Thymus (tissue), 11 donors: ENCODE results near the gene PHF2. TPM values are rescaled to one million over a fixed set of nuclear protein-coding genes. Genes with fewer than 3 reads are reported as not detected.

ENCODE experiments used
- DNase-seq, 9 donors: peaks; one replicate each; pipeline ENCODE4 v3.0.0-alpha.2; 2013; ENCODE audit warnings: low spot score in 9 of 9, low read depth in 6 of 9, missing footprints in 1 of 9
- H3K27ac ChIP-seq, 2 donors: one replicate each; pipeline ENCODE4 v1.5.1; 2013; ENCODE audit warnings: control low read depth in 1 of 2, low read depth in 1 of 2, low read length in 1 of 2, mild to moderate bottlenecking in 1 of 2, moderate library complexity in 1 of 2
- H3K27me3 ChIP-seq, 2 donors: one replicate each; pipeline ENCODE4 v1.5.1; 2013; ENCODE audit warnings: low read length in 1 of 2; ENCODE audit not compliant: control insufficient read depth in 2 of 2, insufficient read depth in 1 of 2
- H3K36me3 ChIP-seq, 2 donors: one replicate each; pipeline ENCODE4 v1.5.1; 2013; ENCODE audit warnings: low read length in 1 of 2, mild to moderate bottlenecking in 1 of 2, moderate library complexity in 1 of 2; ENCODE audit not compliant: control insufficient read depth in 2 of 2, insufficient read depth in 2 of 2
- H3K4me1 ChIP-seq, 2 donors: one replicate each; pipeline ENCODE4 v1.5.1; 2013; ENCODE audit warnings: low read length in 2 of 2; ENCODE audit not compliant: control insufficient read depth in 2 of 2, insufficient read depth in 2 of 2
- H3K4me3 ChIP-seq, 2 donors: one replicate each; pipeline ENCODE4 v1.5.1; 2013; ENCODE audit warnings: low read length in 2 of 2, control low read depth in 1 of 2, mild to moderate bottlenecking in 1 of 2
- H3K9me3 ChIP-seq, 2 donors: one replicate each; pipeline ENCODE4 v1.5.1; 2013; ENCODE audit warnings: low read length in 1 of 2, mild to moderate bottlenecking in 1 of 2; ENCODE audit not compliant: control insufficient read depth in 2 of 2, insufficient read depth in 1 of 2
- WGBS: extraction: QIAGEN DNeasy Blood & Tissue Kit; methylation state at CpG from one replicate; pipeline ENCODE4 v1.1.7; 2013; 5-methylcytosine and 5-hydroxymethylcytosine counted together
- polyA plus RNA-seq: library from polyadenylated mRNA; stranded (reverse); fragments of 200-250 nt; gene quantifications from one replicate; pipeline ENCODE4 v1.2.3, GENCODE V29; 2013
- total RNA-seq: library from RNA; stranded (reverse); fragments of 120-200 nt; gene quantifications from one replicate; pipeline ENCODE4 v1.2.4, GENCODE V29; 2013
- donor health status: healthy.

Gene PHF2
- total and polyA plus RNA-seq, 2 donors: 13.6 to 26.8 TPM

GRCh38 chr9:93565089-93565488, 11.3 kb upstream of the PHF2 start:
- 98% methylated on average over 4 of the region's 4 CpGs for WGBS
- peaks cover 25 to 34% of the 10 kb centered on the region in 2 donors for H3K36me3 ChIP-seq
- H3K4me1 ChIP-seq: peaks cover 3 to 12% of the 10 kb centered on the region in 2 donors

DNA sequence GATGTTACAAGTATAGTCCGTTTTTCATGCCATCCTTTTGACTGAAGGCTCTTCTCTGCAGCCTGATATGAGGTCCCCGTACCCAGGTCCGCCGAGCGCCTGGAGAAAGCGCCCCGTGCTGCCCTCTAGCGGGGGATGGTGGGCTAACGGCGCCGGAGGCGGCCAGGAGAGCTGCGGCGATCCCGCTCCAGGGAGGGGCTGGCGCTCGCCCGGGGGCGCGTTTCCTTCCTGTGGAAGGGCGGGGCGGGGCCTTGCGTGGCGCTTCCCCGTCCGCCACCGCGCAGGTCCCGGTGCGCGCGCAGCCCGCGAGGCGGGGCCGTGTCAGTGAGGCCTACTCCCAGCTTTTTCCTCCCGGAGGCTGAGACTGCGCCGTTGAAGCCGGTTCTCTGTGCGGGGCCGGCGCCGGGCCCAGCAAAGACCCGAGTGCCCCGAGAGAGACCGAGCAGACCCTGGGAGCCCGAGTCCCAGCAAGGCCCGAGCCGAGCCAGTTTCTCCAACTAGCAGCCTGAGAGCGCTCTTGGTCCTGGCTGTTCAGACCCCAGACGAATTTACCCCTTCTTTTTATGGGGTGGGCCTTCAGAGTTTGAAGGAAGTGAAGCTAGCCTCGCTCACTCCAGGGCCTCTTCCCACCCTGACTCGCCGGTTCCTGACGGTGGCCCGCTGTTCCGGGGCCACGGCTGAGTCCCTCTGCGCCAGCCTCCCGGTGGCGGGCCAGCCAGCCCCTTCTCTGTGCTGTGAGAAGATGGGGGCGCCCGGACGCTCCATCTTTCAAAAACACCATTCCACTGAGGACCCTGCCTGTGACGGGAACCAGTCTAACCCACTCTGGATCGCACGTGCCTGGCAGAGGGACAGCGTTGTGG, 9.7 kb upstream of the PHF2 start:
- Histone ChIP-seq H3K27ac (peak overlapping the region; percentile 95 to 98), H3K4me1 (peaks cover 3 to 12% of the 10 kb centered on the region in 2 donors), H3K4me3 (peak overlapping the region; percentile 65 to 81), H3K9me3 (no peaks in the 10 kb centered on the region), H3K27me3 (no peaks in the 10 kb centered on the region), H3K36me3 (peaks cover 25 to 28% of the 10 kb centered on the region in 2 donors)
- WGBS: 4% methylated on average over 69 of the region's 69 CpGs
- peak; percentile 84 to 98 (median 96) for DNase-seq

More at GRCh38 chr9:93565089-93565488, 11.3 kb upstream of the PHF2 start:
- no peak overlapping the region for H3K27ac ChIP-seq
- H3K4me3 ChIP-seq: no peak overlapping the region
- DNase-seq: no peak
- H3K27me3 ChIP-seq: no peaks in the 10 kb centered on the region
- no peaks in the 10 kb centered on the region for H3K9me3 ChIP-seq

DNA sequence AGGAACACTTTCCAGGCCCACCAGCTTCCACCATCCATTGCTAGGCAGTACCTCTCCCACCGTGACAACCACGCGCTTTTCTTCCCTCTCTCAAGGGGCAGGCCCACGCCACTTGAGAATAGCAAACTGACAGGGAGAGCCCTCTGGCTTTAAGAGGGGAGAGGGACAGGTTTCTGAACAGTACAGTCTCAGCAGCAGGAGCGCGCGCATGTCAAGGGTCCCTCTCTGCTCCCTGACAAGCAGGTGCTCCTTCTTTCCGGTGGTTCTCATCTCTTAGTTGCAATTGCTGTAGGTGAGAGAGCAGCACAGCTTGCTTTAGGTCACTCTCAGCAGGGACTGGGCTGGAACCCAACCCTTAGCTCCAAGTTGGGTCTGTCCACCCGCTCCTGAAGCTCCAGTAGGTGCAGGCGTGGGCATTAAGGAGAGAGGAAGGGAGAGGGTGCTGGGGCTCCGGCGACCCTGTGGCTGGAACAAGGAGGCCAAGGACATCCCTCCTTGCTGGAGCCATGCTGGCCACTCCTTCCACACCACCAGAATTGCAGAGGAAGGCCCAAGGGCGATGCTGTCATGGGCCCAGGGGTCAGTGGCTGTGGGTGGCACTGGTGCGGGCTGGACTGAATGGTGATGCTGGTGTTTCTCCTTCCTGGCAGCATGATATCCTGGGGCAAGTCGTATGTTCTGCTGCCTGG, 9.0 kb upstream of the PHF2 start:
- peak overlapping the region; percentile 65 to 81 for H3K4me3 ChIP-seq
- peak overlapping the region; percentile 95 to 98 for H3K27ac ChIP-seq
- no peaks in the 10 kb centered on the region for H3K27me3 ChIP-seq
- peaks cover 18 to 20% of the 10 kb centered on the region in 2 donors for H3K36me3 ChIP-seq
- 78% methylated on average over 15 of the region's 15 CpGs for WGBS
- peak in 3 of 9 donors; percentile 11 to 48 (median 26) for DNase-seq
- peaks cover 4 to 13% of the 10 kb centered on the region in 2 donors for H3K4me1 ChIP-seq
- H3K9me3 ChIP-seq: no peaks in the 10 kb centered on the region

DNA sequence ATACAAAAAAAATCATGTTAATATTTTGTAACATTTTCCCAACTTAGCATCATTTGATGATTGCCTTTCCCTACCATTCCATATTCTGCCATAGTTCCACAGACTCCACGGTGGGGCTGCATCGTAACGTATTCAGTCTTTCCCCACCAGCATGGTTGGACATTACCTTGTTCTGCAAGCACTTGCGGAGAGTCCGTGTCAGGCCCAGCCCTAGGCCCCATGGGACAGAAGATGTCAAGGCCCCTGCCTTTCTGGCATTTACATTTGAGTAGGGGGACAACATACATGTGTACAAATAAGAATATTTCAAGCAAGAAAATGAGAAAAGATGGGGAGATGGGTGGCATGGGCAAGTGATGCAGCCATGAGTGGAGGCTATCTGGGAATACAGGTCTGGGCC, 8.2 kb upstream of the PHF2 start:
- Histone ChIP-seq H3K27me3 (no peaks in the 10 kb centered on the region), H3K9me3 (no peaks in the 10 kb centered on the region), H3K4me3 (no peak overlapping the region), H3K4me1 (peaks cover 9 to 21% of the 10 kb centered on the region in 2 donors), H3K27ac (no peak overlapping the region), H3K36me3 (peaks cover 11 to 12% of the 10 kb centered on the region in 2 donors)
- no peak for DNase-seq
- WGBS: 98% methylated on average over 5 of the region's 5 CpGs

DNA sequence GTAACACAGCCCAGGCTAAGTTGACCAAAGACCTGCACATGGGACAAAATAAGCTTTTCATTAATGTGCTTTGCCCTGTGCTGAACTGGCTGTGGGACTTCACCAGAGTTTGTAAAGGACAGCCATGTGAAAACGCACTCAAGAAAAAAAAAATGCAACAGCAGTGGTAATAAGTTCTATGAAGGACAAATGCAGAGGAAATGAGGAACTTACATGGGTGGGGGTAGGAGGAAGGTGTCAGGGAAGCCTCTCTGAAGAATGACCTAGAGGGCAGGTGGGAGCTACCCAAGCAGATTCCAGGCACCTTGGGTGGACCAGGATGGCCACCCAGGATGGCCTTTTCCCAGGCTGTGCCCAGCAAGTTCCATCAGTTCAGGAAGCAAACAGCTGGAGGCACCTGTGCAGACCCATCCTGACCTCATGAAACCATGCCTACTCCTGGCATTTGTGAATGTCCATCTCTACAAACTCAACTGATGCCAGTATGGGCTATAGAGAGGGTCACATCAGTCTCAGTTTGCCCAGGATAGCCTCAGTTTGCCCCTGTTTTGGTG, 6.7 kb upstream of the PHF2 start:
- DNase-seq: no peak
- WGBS: 22% methylated on average over 1 of the region's 1 CpG

GRCh38 chr9:93572221-93572620, 4.2 kb upstream of the PHF2 start:
- Histone ChIP-seq H3K4me3 (no peak overlapping the region), H3K4me1 (peaks cover 18 to 35% of the 10 kb centered on the region in 2 donors), H3K27me3 (no peaks in the 10 kb centered on the region), H3K36me3 (no peaks in the 10 kb centered on the region), H3K9me3 (no peaks in the 10 kb centered on the region), H3K27ac (no peak overlapping the region)
- WGBS: 97% methylated on average over 2 of the region's 2 CpGs
- no peak for DNase-seq

More for the DNA sequence above, 6.7 kb upstream of the PHF2 start:
- peaks cover 13 to 30% of the 10 kb centered on the region in 2 donors for H3K4me1 ChIP-seq
- no peaks in the 10 kb centered on the region for H3K36me3 ChIP-seq
- H3K9me3 ChIP-seq: no peaks in the 10 kb centered on the region
- no peak overlapping the region for H3K4me3 ChIP-seq
- H3K27ac ChIP-seq: no peak overlapping the region
- no peaks in the 10 kb centered on the region for H3K27me3 ChIP-seq

- H3K4me3 ChIP-seq: no peak overlapping the region
- H3K4me1 ChIP-seq: peaks cover 21 to 35% of the 10 kb centered on the region in 2 donors
- DNase-seq: peak in 5 of 9 donors; percentile 41 to 80 (median 57)
- no peaks in the 10 kb centered on the region for H3K27me3 ChIP-seq
- WGBS: 87% methylated on average over 8 of the region's 8 CpGs
- no peaks in the 10 kb centered on the region for H3K36me3 ChIP-seq
- H3K9me3 ChIP-seq: no peaks in the 10 kb centered on the region
- H3K27ac ChIP-seq: peak overlapping the region in 1 of 2 donors; percentile 28
Observed at GRCh38 chr9:93572636-93573515, 3.5 kb upstream of the PHF2 start.

DNA sequence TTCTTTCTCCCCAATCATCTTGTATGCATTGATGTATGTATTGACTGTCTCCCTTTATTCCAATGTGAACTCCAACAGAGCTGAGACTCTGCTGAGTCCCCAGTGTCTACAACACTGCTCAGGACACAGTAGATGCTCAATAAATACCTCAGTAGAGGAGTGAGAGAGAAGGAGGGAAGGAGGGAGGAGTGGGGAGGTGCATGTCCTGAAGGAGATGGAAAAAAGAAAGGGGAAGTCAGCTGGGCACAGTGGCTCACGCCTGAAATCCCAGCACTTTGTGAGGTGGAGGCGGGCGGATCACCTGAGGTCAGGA, 2.9 kb upstream of the PHF2 start:
- no peaks in the 10 kb centered on the region for H3K9me3 ChIP-seq
- no peak overlapping the region for H3K27ac ChIP-seq
- H3K36me3 ChIP-seq: no peaks in the 10 kb centered on the region
- H3K4me1 ChIP-seq: peaks cover 22 to 41% of the 10 kb centered on the region in 2 donors
- DNase-seq: no peak
- no peaks in the 10 kb centered on the region for H3K27me3 ChIP-seq
- no peak overlapping the region for H3K4me3 ChIP-seq
- WGBS: 98% methylated on average over 3 of the region's 3 CpGs
